H9 (cell line): ENCODE results near the gene DGKH. TPM values are rescaled to one million over a fixed set of nuclear protein-coding genes. Genes with fewer than 3 reads are reported as not detected.
A peak's percentile ranks its signal among the peaks of the same experiment; 100 is the strongest.

Experiments
- DNase-seq: peaks from one replicate; pipeline ENCODE4 v3.0.0-alpha.2; 2017
- H2AFZ ChIP-seq: one replicate; pipeline ENCODE4 v1.6.1; 2013; ENCODE audit warnings: mild to moderate bottlenecking, low read length, control low read depth, moderate library complexity
- H2AK5ac ChIP-seq: 2 replicates; pipeline ENCODE4 v1.6.1; 2013; ENCODE audit warnings: low read length, control low read depth, mixed read lengths; ENCODE audit not compliant: insufficient read length
- H2BK120ac ChIP-seq: one replicate; pipeline ENCODE4 v1.6.1; 2013; ENCODE audit warnings: low read depth, mild to moderate bottlenecking, low read length, control low read depth, inconsistent platforms; ENCODE audit not compliant: poor library complexity, severe bottlenecking
- H2BK12ac ChIP-seq: 2 replicates; pipeline ENCODE4 v1.6.1; 2013; ENCODE audit warnings: low read length, control low read depth, mixed read lengths, low read depth; ENCODE audit not compliant: insufficient read length
- H2BK15ac ChIP-seq: 2 replicates; pipeline ENCODE4 v1.6.1; 2013; ENCODE audit warnings: low read depth, low read length, control low read depth
- H2BK20ac ChIP-seq: one replicate; pipeline ENCODE4 v1.6.1; 2013; ENCODE audit warnings: low read depth, mild to moderate bottlenecking, low read length, control low read depth, inconsistent platforms; ENCODE audit not compliant: poor library complexity, severe bottlenecking
- H2BK5ac ChIP-seq: 2 replicates; pipeline ENCODE4 v1.6.1; 2013; ENCODE audit warnings: low read length, control low read depth, mixed read lengths; ENCODE audit not compliant: insufficient read length
- H3K14ac ChIP-seq: 2 replicates; pipeline ENCODE4 v1.6.1; 2013; ENCODE audit warnings: low read length, control low read depth; ENCODE audit not compliant: insufficient read depth
- H3K18ac ChIP-seq: 2 replicates; pipeline ENCODE4 v1.6.1; 2013; ENCODE audit warnings: low read depth, mild to moderate bottlenecking, mixed read lengths, low read length, control low read depth; ENCODE audit not compliant: insufficient read length
- H3K23ac ChIP-seq: 2 replicates; pipeline ENCODE4 v1.6.1; 2013; ENCODE audit warnings: low read length, control low read depth, mixed read lengths, low read depth; ENCODE audit not compliant: insufficient read length
- H3K23me2 ChIP-seq: 2 replicates; pipeline ENCODE4 v1.6.1; 2013; ENCODE audit warnings: low read depth, mild to moderate bottlenecking, mixed read lengths, low read length, control low read depth; ENCODE audit not compliant: insufficient read length, poor library complexity, severe bottlenecking
- H3K27ac ChIP-seq: 2 replicates; pipeline ENCODE4 v1.5.1; 2013; ENCODE audit warnings: low read length, control low read depth, mixed read lengths, low read depth; ENCODE audit not compliant: insufficient read length
- H3K27me3 ChIP-seq: 2 replicates; pipeline ENCODE4 v1.6.1; 2013; ENCODE audit warnings: low read length, control low read depth, inconsistent platforms; ENCODE audit not compliant: insufficient read depth
- H3K4ac ChIP-seq: 2 replicates; pipeline ENCODE4 v1.6.1; 2013; ENCODE audit warnings: low read depth, mild to moderate bottlenecking, control low read depth, inconsistent platforms, low read length, moderate library complexity
- H3K4me1 ChIP-seq: 2 replicates; pipeline ENCODE4 v1.6.1; 2013; ENCODE audit warnings: low read length, control low read depth, inconsistent platforms; ENCODE audit not compliant: insufficient read depth
- H3K4me2 ChIP-seq: 2 replicates; pipeline ENCODE4 v1.6.1; 2013; ENCODE audit warnings: low read length, control low read depth, mixed read lengths; ENCODE audit not compliant: insufficient read length, insufficient read depth
- H3K56ac ChIP-seq: 2 replicates; pipeline ENCODE4 v1.6.1; 2013; ENCODE audit warnings: low read depth, mild to moderate bottlenecking, mixed read lengths, low read length, control low read depth; ENCODE audit not compliant: insufficient read length
- H3K79me1 ChIP-seq: 2 replicates; pipeline ENCODE4 v1.6.1; 2013; ENCODE audit warnings: low read depth, mild to moderate bottlenecking, moderate library complexity, low read length, control low read depth, inconsistent platforms; ENCODE audit not compliant: insufficient read depth, poor library complexity, severe bottlenecking
- H3K79me2 ChIP-seq: 2 replicates; pipeline ENCODE4 v1.6.1; 2013; ENCODE audit warnings: low read length, control low read depth, inconsistent platforms; ENCODE audit not compliant: insufficient read depth
- H3K9ac ChIP-seq: 2 replicates; pipeline ENCODE4 v1.6.1; 2013; ENCODE audit warnings: low read length, control low read depth, mixed read lengths; ENCODE audit not compliant: insufficient read length; ENCODE audit errors: extremely low read depth
- H3K9me3 ChIP-seq: one replicate; pipeline ENCODE4 v1.6.1; 2013; ENCODE audit warnings: low read depth, low read length, inconsistent platforms; ENCODE audit not compliant: control insufficient read depth
- H3T11ph ChIP-seq: one replicate; pipeline ENCODE4 v1.6.1; 2013; ENCODE audit warnings: mild to moderate bottlenecking, low read length, control low read depth, inconsistent platforms
- H4K20me1 ChIP-seq: one replicate; pipeline ENCODE4 v1.6.1; 2013; ENCODE audit not compliant: control insufficient read depth, insufficient read length, insufficient read depth
- H4K5ac ChIP-seq: 2 replicates; pipeline ENCODE4 v1.6.1; 2013; ENCODE audit warnings: low read depth, mild to moderate bottlenecking, mixed read lengths, low read length, control low read depth; ENCODE audit not compliant: insufficient read length
- H4K8ac ChIP-seq: replicated peaks from 2 replicates; pipeline ENCODE4 v1.6.1; 2013; ENCODE audit warnings: low read length, control low read depth, mixed read lengths, low read depth; ENCODE audit not compliant: insufficient read length
- H4K91ac ChIP-seq: 2 replicates; pipeline ENCODE4 v1.6.1; 2013; ENCODE audit warnings: low read depth, mild to moderate bottlenecking, moderate library complexity, mixed read lengths, low read length, control low read depth; ENCODE audit not compliant: insufficient read length
- H3K27ac Mint-ChIP-seq, 3 experiments: 2 replicates in 2 of 3; 3 replicates in 1 of 3; pipeline ENCODE4 v1.8.0; 2020 to 2021; ENCODE audit warnings: mixed read lengths in 3 of 3, mild to moderate bottlenecking in 1 of 3, moderate library complexity in 1 of 3
- H3K27me3 Mint-ChIP-seq: 2 replicates; pipeline ENCODE4 v1.8.0; 2021; ENCODE audit warnings: low read depth, mild to moderate bottlenecking, moderate library complexity, mixed read lengths
- H3K36me3 Mint-ChIP-seq, 3 experiments: 2 replicates in 2 of 3; 3 replicates in 1 of 3; pipeline ENCODE4 v1.8.0; 2020 to 2021; ENCODE audit warnings: low read depth in 3 of 3, mixed read lengths in 3 of 3; ENCODE audit not compliant: insufficient read depth in 1 of 3
- H3K4me1 Mint-ChIP-seq, 2 experiments: 2 replicates each; pipeline ENCODE4 v1.8.0; 2020; ENCODE audit warnings: mixed read lengths in 2 of 2
- H3K4me3 Mint-ChIP-seq, 2 experiments: 2 replicates in 1 of 2; 3 replicates in 1 of 2; pipeline ENCODE4 v1.8.0; 2020 to 2021; ENCODE audit warnings: mild to moderate bottlenecking in 2 of 2, mixed read lengths in 2 of 2, moderate library complexity in 1 of 2
- H3K9me3 Mint-ChIP-seq, 2 experiments: 2 replicates in 1 of 2; 3 replicates in 1 of 2; pipeline ENCODE4 v1.8.0; 2020; ENCODE audit warnings: mild to moderate bottlenecking in 2 of 2, mixed read lengths in 2 of 2, moderate library complexity in 1 of 2
- WGBS: extraction: QIAGEN DNeasy Blood & Tissue Kit; methylation state at CpG from one replicate; pipeline ENCODE4 v1.1.7; 2013; ENCODE audit warnings: missing lambda C conversion rate, low lambda C conversion rate, mixed read lengths; ENCODE audit not compliant: insufficient read length; ENCODE audit errors: extremely low coverage; 5-methylcytosine and 5-hydroxymethylcytosine counted together
- total RNA-seq: library from RNA; stranded (reverse); gene quantifications from 2 replicates; pipeline ENCODE4 v1.2.1, GENCODE V29; 2021
- TF ChIP-seq, protein P1 (sequence below): fragments of 200-600 bp; sonication (generic); conservative IDR thresholded peaks from 3 replicates; pipeline ENCODE4 v1.8.0; 2021; ENCODE audit warnings: antibody characterized with exemption, mild to moderate bottlenecking

The DGKH gene
- total RNA-seq, 1 experiment from 2014 or later = 8.6 TPM

DNA sequence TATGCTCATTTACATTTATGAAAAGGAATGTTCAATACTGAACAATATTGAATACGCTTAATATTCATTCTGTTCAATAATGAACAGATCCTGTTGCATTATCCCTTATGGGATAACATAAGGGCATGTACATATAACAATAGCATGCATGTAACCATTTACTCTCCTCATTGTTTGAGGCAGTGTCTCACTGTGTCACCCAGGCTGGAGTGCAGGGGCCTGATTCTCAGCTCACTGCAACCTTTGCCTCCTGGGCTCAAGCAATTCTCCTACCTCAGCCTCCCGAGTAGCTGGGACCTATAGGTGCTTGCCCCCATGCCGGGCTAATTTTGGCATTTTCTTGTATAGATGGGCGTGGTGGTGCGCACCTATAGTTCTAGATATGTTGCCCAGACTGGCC is 4.8 kb upstream of the DGKH start:
- H3K4ac ChIP-seq = no peak overlapping the region
- H2BK15ac ChIP-seq = no peak overlapping the region
- H3K9ac ChIP-seq = no peak overlapping the region
- H3K18ac ChIP-seq = no peak overlapping the region
- Mint-ChIP-seq H3K9me3 (peaks cover 0 to 3% of the 10 kb centered on the region in 2 experiments; a peak in 2 of 5 replicates), H3K36me3 (peaks cover 0 to 7% (median 0%) of the 10 kb centered on the region in 3 experiments; a peak in 2 of 7 replicates), H3K27me3 (peaks cover 73% of the 10 kb centered on the region), H3K27ac (0 out of 7 replicates have a peak overlapping the region, but pooled peaks of 1 of the 3 experiments have one; percentile 70), H3K4me3 (no peak overlapping the region), H3K4me1 (peaks cover 25% of the 10 kb centered on the region in 2 experiments)
- H3K4me1 ChIP-seq = no peaks in the 10 kb centered on the region
- peaks cover 28% of the 10 kb centered on the region for H3K23me2 ChIP-seq
- no peak overlapping the region for H3K27ac ChIP-seq
- H2BK5ac ChIP-seq = no peak overlapping the region
- H4K20me1 ChIP-seq = no peaks in the 10 kb centered on the region
- H3K56ac ChIP-seq = no peak overlapping the region
- H3K9me3 ChIP-seq = no peaks in the 10 kb centered on the region
- no peak overlapping the region for H2BK12ac ChIP-seq
- no peak overlapping the region for H3K4me2 ChIP-seq
- no peak overlapping the region for H2AFZ ChIP-seq
- H3K14ac ChIP-seq = no peak overlapping the region
- H3K23ac ChIP-seq = no peak overlapping the region
- no peak overlapping the region for H3T11ph ChIP-seq
- H4K91ac ChIP-seq = no peak overlapping the region
- no peak overlapping the region for H2AK5ac ChIP-seq
- H2BK20ac ChIP-seq = no peak overlapping the region
- H3K79me2 ChIP-seq = no peaks in the 10 kb centered on the region
- no peak overlapping the region for H4K8ac ChIP-seq
- no peak overlapping the region for H4K5ac ChIP-seq
- no peaks in the 10 kb centered on the region for H3K79me1 ChIP-seq
- TF ChIP-seq, protein P1, sequence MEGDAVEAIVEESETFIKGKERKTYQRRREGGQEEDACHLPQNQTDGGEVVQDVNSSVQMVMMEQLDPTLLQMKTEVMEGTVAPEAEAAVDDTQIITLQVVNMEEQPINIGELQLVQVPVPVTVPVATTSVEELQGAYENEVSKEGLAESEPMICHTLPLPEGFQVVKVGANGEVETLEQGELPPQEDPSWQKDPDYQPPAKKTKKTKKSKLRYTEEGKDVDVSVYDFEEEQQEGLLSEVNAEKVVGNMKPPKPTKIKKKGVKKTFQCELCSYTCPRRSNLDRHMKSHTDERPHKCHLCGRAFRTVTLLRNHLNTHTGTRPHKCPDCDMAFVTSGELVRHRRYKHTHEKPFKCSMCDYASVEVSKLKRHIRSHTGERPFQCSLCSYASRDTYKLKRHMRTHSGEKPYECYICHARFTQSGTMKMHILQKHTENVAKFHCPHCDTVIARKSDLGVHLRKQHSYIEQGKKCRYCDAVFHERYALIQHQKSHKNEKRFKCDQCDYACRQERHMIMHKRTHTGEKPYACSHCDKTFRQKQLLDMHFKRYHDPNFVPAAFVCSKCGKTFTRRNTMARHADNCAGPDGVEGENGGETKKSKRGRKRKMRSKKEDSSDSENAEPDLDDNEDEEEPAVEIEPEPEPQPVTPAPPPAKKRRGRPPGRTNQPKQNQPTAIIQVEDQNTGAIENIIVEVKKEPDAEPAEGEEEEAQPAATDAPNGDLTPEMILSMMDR = no peak
- H3K27me3 ChIP-seq = peaks cover 9% of the 10 kb centered on the region; the same call in 1 of the 2 replicates
- no peak for DNase-seq
- no CpG with 5 or more reads among the region's 5 CpGs for WGBS
- H2BK120ac ChIP-seq = no peak overlapping the region
